ENCODE results near the gene CTSD.

- TF ChIP-seq CTCF (IDR thresholded peaks at IDR 0.05), result no peak
- no peak for TF ChIP-seq POLR2A (IDR thresholded peaks at IDR 0.05)
Observed at GRCh38 chr11:1762537-1763302, 1.0 kb downstream of the CTSD start.
